IMR-90 (cell line): ENCODE data around the gene SGMS1. TPM values are rescaled to one million over a fixed set of nuclear protein-coding genes. Genes with fewer than 3 reads are reported as not detected.

Experiments used
- ATAC-seq: fragments of 200-7000 bp; cut with Tn5 transposase; 2 replicates; pipeline ENCODE4 v1.9.1; 2020; ENCODE audit warnings: low read depth, mild to moderate bottlenecking, moderate library complexity
- BruUV-seq: library from RNA; stranded (reverse); fragments of 400-500 nt; replicated peaks from 2 replicates; lab custom pipeline; 2021; lab: Mats Ljungman, UMichigan
- CTCF ChIA-PET: fragments of 300-600 bp; formaldehyde crosslinking; extraction: SDS; loops from one replicate; lab custom pipeline; 2021; ENCODE audit warnings: antibody characterized with exemption; lab: Yijun Ruan, JAX
- POLR2A ChIA-PET: fragments of 300-600 bp; sonication (Branson Sonifier 250); formaldehyde crosslinking; loops from one replicate; lab custom pipeline; 2022; ENCODE audit warnings: antibody characterized with exemption; ENCODE audit not compliant: unreplicated experiment; lab: Charles Lee
- DNase-seq: peaks from one replicate; pipeline ENCODE4 v3.0.0; 2013
- H2AFZ ChIP-seq: replicated peaks from 2 replicates; pipeline ENCODE3; 2013; ENCODE audit warnings: low read length, mild to moderate bottlenecking; ENCODE audit not compliant: poor library complexity
- H2AK5ac ChIP-seq: 2 replicates; pipeline ENCODE4 v1.6.1; 2013; ENCODE audit warnings: low read depth, low read length, inconsistent platforms
- H2AK9ac ChIP-seq: replicated peaks from 2 replicates; pipeline ENCODE3; 2013; ENCODE audit warnings: mild to moderate bottlenecking, low read depth, low read length, moderate library complexity; ENCODE audit not compliant: poor library complexity
- H2BK120ac ChIP-seq: 2 replicates; pipeline ENCODE4 v1.6.1; 2013; ENCODE audit warnings: low read depth, low read length, inconsistent platforms
- H2BK15ac ChIP-seq: 3 replicates; pipeline ENCODE4 v1.6.1; 2013; ENCODE audit warnings: low read depth, low read length, inconsistent platforms
- H2BK20ac ChIP-seq: 2 replicates; pipeline ENCODE4 v1.6.1; 2013; ENCODE audit warnings: low read depth, mild to moderate bottlenecking, inconsistent platforms, low read length, moderate library complexity
- H2BK5ac ChIP-seq: 2 replicates; pipeline ENCODE4 v1.6.1; 2013; ENCODE audit warnings: mild to moderate bottlenecking, low read depth, low read length, inconsistent platforms; ENCODE audit not compliant: poor library complexity, severe bottlenecking
- H3K14ac ChIP-seq: replicated peaks from 2 replicates; pipeline ENCODE4 v1.6.1; 2013; ENCODE audit warnings: low read depth, low read length, inconsistent platforms
- H3K18ac ChIP-seq: 2 replicates; pipeline ENCODE4 v1.6.1; 2013; ENCODE audit warnings: low read depth, low read length, control low read depth
- H3K23ac ChIP-seq: 2 replicates; pipeline ENCODE4 v1.6.1; 2013; ENCODE audit warnings: low read depth, low read length, inconsistent platforms
- H3K27ac ChIP-seq: 2 replicates; pipeline ENCODE4 v1.5.1; 2013; ENCODE audit warnings: mild to moderate bottlenecking, control low read depth, low read length; ENCODE audit not compliant: insufficient read depth
- H3K27me3 ChIP-seq: 2 replicates; pipeline ENCODE4 v1.6.1; 2013; ENCODE audit warnings: low read length; ENCODE audit not compliant: control insufficient read depth, insufficient read depth
- H3K36me3 ChIP-seq: 2 replicates; pipeline ENCODE4 v1.6.1; 2013; ENCODE audit warnings: low read length, mixed read lengths; ENCODE audit not compliant: control insufficient read depth, insufficient read depth
- H3K4ac ChIP-seq: 2 replicates; pipeline ENCODE4 v1.6.1; 2013; ENCODE audit warnings: low read depth, low read length, inconsistent platforms
- H3K4me1 ChIP-seq: 2 replicates; pipeline ENCODE4 v1.6.1; 2013; ENCODE audit warnings: low read length, mixed read lengths; ENCODE audit not compliant: control insufficient read depth, insufficient read depth
- H3K4me2 ChIP-seq: 2 replicates; pipeline ENCODE4 v1.6.1; 2013; ENCODE audit warnings: low read depth, mild to moderate bottlenecking, control low read depth, low read length, moderate library complexity
- H3K4me3 ChIP-seq: 2 replicates; pipeline ENCODE4 v1.5.1; 2013; ENCODE audit warnings: low read depth, mild to moderate bottlenecking, control low read depth, low read length, moderate library complexity; ENCODE audit not compliant: insufficient read depth
- H3K56ac ChIP-seq: 2 replicates; pipeline ENCODE4 v1.6.1; 2013; ENCODE audit warnings: low read length, inconsistent platforms; ENCODE audit not compliant: insufficient read depth; ENCODE audit errors: extremely low read depth
- H3K79me1 ChIP-seq, 2 experiments: 2 replicates each; pipeline ENCODE4 v1.6.1; 2013; ENCODE audit warnings: low read length in 2 of 2, inconsistent platforms in 1 of 2, low read depth in 1 of 2
- H3K9ac ChIP-seq: 2 replicates; pipeline ENCODE4 v1.6.1; 2013; ENCODE audit warnings: low read depth, low read length, control low read depth
- H3K9me1 ChIP-seq: 2 replicates; pipeline ENCODE4 v1.6.1; 2013; ENCODE audit warnings: low read length, inconsistent platforms; ENCODE audit not compliant: insufficient read depth
- H3K9me3 ChIP-seq: 2 replicates; pipeline ENCODE4 v1.6.1; 2013; ENCODE audit warnings: low read length; ENCODE audit not compliant: control insufficient read depth, insufficient read depth
- H4K20me1 ChIP-seq: 2 replicates; pipeline ENCODE4 v1.6.1; 2013; ENCODE audit warnings: low read length, inconsistent platforms; ENCODE audit not compliant: insufficient read depth
- H4K5ac ChIP-seq: 2 replicates; pipeline ENCODE4 v1.6.1; 2013; ENCODE audit warnings: mild to moderate bottlenecking, low read depth, low read length, control low read depth
- H4K8ac ChIP-seq, 2 experiments: 2 replicates each; pipeline ENCODE4 v1.6.1; 2013; ENCODE audit warnings: low read depth in 2 of 2, low read length in 2 of 2, control low read depth in 1 of 2, inconsistent platforms in 1 of 2
- H4K91ac ChIP-seq: 2 replicates; pipeline ENCODE4 v1.6.1; 2013; ENCODE audit warnings: low read depth, low read length, inconsistent platforms; ENCODE audit not compliant: insufficient read depth
- BHLHE40 ChIP-seq: fragments of 150-350 bp; IDR thresholded peaks from 2 replicates; pipeline ENCODE4 v1.6.1; 2016; ENCODE audit warnings: mild to moderate bottlenecking, low read depth, low read length
- CEBPB ChIP-seq: IDR thresholded peaks from 2 replicates; pipeline ENCODE4 v1.6.1; 2012; ENCODE audit warnings: low read depth, low read length, improper control_type of control experiment
- MAZ ChIP-seq: IDR thresholded peaks from 2 replicates; pipeline ENCODE4 v1.6.1; 2012; ENCODE audit warnings: low read depth, mild to moderate bottlenecking, low read length, improper control_type of control experiment, moderate library complexity, borderline replicate concordance
- MXI1 ChIP-seq: IDR thresholded peaks from 2 replicates; pipeline ENCODE4 v1.6.1; 2012; ENCODE audit warnings: low read depth, mild to moderate bottlenecking, low read length, moderate library complexity, borderline replicate concordance
- NFE2L2 ChIP-seq: fragments of 150-350 bp; IDR thresholded peaks from 2 replicates; pipeline ENCODE4 v1.6.1; 2016; ENCODE audit warnings: low read depth, mild to moderate bottlenecking, low read length
- RFX5 ChIP-seq: IDR thresholded peaks from 2 replicates; pipeline ENCODE4 v1.8.0; 2012; ENCODE audit warnings: low read depth, mild to moderate bottlenecking, low read length, moderate library complexity
- SMC3 ChIP-seq: fragments of 150-350 bp; IDR thresholded peaks from 2 replicates; pipeline ENCODE4 v1.6.1; 2016; ENCODE audit warnings: low read depth, mild to moderate bottlenecking, antibody characterized with exemption, low read length, moderate library complexity
- WGBS, 2 experiments: methylation state at CpG; one replicate each; pipeline versions ENCODE4 v1.1.5 to v1.1.7; 2013; ENCODE audit warnings: missing lambda C conversion rate in 2 of 2; ENCODE audit not compliant: insufficient read length in 1 of 2; ENCODE audit errors: extremely low coverage in 2 of 2; 5-methylcytosine and 5-hydroxymethylcytosine counted together
- dilution Hi-C: fragments of 300-500 bp; cut with HindIII; formaldehyde crosslinking; loops from one replicate; pipeline ENCODE4 v1.14.3; 2018; ENCODE audit warnings: low sequenced_read_pairs; ENCODE audit not compliant: unreplicated experiment
- in situ Hi-C: fragments of 300-500 bp; cut with MboI; formaldehyde crosslinking; loops from 3 replicates; pipeline ENCODE4 v1.14.3; 2019; ENCODE audit warnings: low sequenced_read_pairs, inconsistent platforms, mixed read lengths
- intact Hi-C: fragments of 100-400 bp; cut with micrococcal nuclease; formaldehyde crosslinking; loops from 2 replicates; pipeline ENCODE4 v1.10.0; 2022
- polyA plus RNA-seq, 3 experiments: library from polyadenylated mRNA; depleted of rRNA; stranded (reverse); fragments of >200 nt; gene quantifications; 2 replicates each; pipeline ENCODE4 v1.2.3, GENCODE V29; 2012; ENCODE audit warnings: low replicate concordance in 1 of 3
- total RNA-seq: library from RNA; depleted of rRNA; stranded (reverse); fragments of >200 nt; gene quantifications from 2 replicates; pipeline ENCODE4 v1.2.3, GENCODE V29; 2012
- TF ChIP-seq, protein P1 (sequence below): fragments of 150-350 bp; IDR thresholded peaks from 2 replicates; pipeline ENCODE4 v1.6.1; 2016; ENCODE audit warnings: low read depth, mild to moderate bottlenecking, low read length, moderate library complexity, borderline replicate concordance

SGMS1 gene
- total and polyA plus RNA-seq, 2 of the 4 experiments (the other 2 are of a cell fraction) = 9.8 to 30.8 TPM

DNA sequence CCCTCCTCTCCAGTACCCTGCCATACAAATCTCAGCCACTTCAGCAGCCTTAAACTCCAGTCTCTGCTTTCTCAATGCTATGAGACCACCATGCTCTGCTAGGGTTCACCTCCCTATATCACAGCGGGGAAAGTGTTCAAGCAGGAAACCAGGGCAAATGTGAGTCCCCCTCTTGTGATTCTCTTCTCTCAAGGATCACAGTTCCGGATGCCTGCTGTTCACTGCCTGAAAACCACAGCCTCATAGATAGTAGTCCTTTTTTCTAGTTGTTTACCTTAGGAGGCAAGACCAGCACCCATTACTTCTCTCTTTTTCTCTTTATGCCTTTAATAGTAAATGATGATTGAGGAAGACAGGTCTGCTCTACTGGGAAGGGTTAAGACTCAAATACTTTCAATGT lies 100.8 kb downstream of the SGMS1 start:
- no CpG with 5 or more reads among the region's 2 CpGs for WGBS, 2 experiments
- H4K91ac ChIP-seq = no peak overlapping the region
- no peak overlapping the region for H4K8ac ChIP-seq
- no peak overlapping the region; the same call in 1 of the 2 replicates for H3K14ac ChIP-seq
- intact Hi-C loops = no loop called here
- H3K4me2 ChIP-seq = no peak overlapping the region
- no peak overlapping the region for H2BK20ac ChIP-seq
- TF ChIP-seq MXI1 (no peak), SMC3 (no peak), NFE2L2 (no peak), BHLHE40 (no peak), MAZ (no peak), CEBPB (no peak), RFX5 (no peak)
- TF ChIP-seq, protein P1, sequence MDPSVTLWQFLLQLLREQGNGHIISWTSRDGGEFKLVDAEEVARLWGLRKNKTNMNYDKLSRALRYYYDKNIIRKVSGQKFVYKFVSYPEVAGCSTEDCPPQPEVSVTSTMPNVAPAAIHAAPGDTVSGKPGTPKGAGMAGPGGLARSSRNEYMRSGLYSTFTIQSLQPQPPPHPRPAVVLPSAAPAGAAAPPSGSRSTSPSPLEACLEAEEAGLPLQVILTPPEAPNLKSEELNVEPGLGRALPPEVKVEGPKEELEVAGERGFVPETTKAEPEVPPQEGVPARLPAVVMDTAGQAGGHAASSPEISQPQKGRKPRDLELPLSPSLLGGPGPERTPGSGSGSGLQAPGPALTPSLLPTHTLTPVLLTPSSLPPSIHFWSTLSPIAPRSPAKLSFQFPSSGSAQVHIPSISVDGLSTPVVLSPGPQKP = no peak
- no peak overlapping the region for H2AK5ac ChIP-seq
- peaks cover 3% of the 10 kb centered on the region for H3K36me3 ChIP-seq
- H3K9me1 ChIP-seq = peaks cover 3% of the 10 kb centered on the region; the same call in 1 of the 2 replicates
- no peak overlapping the region for H2AFZ ChIP-seq
- no peak for DNase-seq
- H3K18ac ChIP-seq = no peak overlapping the region; the same call in 1 of the 2 replicates
- no peaks in the 10 kb centered on the region for H3K9me3 ChIP-seq
- H3K27me3 ChIP-seq = no peaks in the 10 kb centered on the region
- no peak overlapping the region for H2BK120ac ChIP-seq
- no peak overlapping the region for H4K5ac ChIP-seq
- no TSS peak for BruUV-seq
- dilution Hi-C loops = no loop called here
- H4K20me1 ChIP-seq = no peaks in the 10 kb centered on the region
- no peak overlapping the region for H3K9ac ChIP-seq
- peaks cover 2 to 4% of the 10 kb centered on the region in 2 experiments; a peak in 2 of 4 replicates for H3K79me1 ChIP-seq
- H2AK9ac ChIP-seq = no peak overlapping the region
- CTCF ChIA-PET = no interaction called here
- POLR2A ChIA-PET = no interaction called here
- no peak overlapping the region for H3K56ac ChIP-seq
- no peak overlapping the region for H3K23ac ChIP-seq
- H2BK5ac ChIP-seq = no peak overlapping the region
- in situ Hi-C loops = no loop called here
- H3K4me1 ChIP-seq = peaks cover 2% of the 10 kb centered on the region; the same call in 1 of the 2 replicates
- no peak for ATAC-seq
- no peak overlapping the region for H2BK15ac ChIP-seq
- no peak overlapping the region for H3K4me3 ChIP-seq
- H3K4ac ChIP-seq = no peak overlapping the region
- H3K27ac ChIP-seq = no peak overlapping the region
